ENCODE results near the gene TSHZ2.

Gene TSHZ2

DNA sequence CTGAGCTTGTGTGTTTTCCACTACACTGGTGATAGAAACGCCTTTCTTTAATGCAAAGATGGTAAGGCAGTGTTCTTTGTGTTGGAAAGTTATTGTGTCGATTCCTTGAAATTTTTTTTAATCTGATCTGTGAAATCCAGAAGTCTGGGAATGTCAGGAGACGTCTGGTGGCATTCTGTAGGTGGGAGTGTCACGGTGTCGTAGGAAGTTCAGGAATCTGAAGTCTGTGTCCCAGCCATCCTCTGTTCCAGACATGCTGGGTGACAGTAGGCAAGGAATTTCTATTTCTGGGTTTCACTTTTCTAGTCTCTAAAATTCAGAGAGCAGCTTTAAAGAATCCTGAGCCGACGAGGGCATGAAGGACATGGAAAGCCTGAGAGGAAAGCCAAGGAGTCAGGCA lies 397.7 kb downstream of the TSHZ2 start:
- DNase-seq: no peak

DNA sequence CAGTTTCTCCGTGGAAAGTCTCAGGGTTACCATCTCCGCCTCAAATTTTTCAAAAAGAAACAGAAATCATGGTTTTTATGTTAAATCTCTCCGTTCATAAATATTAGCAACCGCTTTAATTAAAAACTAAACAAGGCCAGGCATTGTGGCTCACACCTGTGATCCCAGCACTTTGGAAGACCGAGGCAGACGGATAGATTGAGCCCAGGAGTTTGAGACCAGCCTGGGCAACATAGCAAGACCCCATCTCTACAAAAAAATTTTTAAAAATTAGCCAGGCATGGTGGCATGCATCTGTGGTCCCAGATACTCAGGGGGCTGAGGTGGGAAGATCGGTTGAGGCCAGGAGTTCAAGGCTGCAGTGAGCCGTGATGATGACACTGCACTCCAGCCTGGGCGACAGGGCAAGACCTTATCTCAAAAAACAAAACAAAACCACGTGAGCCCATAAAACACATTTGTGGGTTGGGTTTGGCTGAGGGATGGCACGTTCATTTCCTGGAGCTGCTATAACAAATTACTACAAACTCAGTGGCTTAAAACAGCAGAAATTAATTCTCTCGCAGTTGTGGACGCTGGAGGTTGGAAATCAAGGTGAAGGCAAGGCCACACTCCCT lies 398.3 kb downstream of the TSHZ2 start:
- no peak for DNase-seq

DNA sequence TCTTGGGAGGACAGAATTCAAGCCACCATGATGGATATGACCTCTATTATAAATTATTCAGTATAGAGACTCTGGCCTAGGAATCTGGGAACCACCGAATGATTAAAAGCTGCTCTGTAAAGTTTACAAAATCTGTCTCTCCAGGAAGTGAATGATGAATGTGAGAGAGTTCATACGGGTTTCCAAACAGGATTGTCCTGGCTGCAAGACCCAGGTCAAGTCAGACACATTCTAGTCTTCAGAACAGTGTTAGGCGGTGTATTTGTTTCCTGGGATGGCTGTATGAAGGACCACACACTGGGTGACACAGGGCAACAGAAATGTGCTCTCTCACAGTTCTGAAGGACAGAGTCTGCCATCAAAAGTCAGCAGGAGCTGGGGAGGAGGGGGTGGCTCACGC lies 399.1 kb downstream of the TSHZ2 start:
- DNase-seq: no peak

DNA sequence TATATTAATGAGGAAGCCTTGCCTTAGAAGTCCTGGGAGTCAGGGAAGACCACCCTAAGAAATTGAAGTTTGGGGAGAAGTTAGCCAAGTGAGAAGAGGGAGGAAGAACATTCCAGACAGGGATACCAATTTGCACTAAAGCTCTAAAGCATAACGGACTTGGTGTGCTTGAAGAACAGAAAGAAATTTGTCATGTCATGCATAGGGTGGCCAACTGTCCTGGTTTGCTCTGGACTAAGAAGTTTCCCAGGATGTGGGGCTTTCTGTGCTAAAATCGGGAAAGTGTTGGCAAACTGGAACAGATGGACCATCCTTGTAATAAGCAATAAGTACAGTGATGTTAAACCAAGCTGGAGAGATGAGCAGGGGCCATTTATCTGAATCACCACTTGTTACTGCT lies 403.9 kb downstream of the TSHZ2 start:
- no peak for DNase-seq

- DNase-seq: peak in 1 of 56 donors; percentile 5
Observed at GRCh38 chr20:53379014-53379832, 407.1 kb downstream of the TSHZ2 start.

GRCh38 chr20:53379833-53380120 lies 407.6 kb downstream of the TSHZ2 start:
- no peak for DNase-seq

- DNase-seq: no peak
Observed at GRCh38 chr20:53381568-53382262, 409.6 kb downstream of the TSHZ2 start.

DNA sequence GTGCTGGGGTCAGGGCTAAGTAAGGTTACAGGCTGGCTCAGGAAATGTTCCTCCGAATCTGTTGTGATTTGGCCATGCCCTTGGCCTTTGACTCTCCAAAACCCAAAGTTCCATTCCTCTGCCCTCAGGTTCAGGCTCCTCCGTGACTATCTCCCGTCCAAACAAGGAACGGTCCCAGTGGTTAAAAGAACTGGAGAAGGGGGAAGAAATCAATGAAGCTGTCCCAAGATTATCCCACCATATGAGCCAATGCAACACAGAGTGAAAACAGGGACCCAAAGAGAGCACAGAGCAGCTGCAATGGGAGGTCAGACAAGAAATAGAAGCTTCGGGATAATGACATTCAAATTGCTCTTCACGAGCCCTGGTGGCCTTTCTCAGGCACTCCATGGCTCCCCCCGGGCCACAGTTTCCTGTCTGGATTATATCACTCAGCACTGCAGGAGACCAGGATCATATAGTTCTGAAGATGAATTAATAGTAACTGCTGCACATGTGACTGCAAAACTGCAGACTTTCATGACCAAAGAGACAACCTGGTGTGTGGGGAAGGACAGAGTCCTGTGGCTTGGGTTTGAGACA lies 410.2 kb downstream of the TSHZ2 start:
- DNase-seq: no peak

DNA sequence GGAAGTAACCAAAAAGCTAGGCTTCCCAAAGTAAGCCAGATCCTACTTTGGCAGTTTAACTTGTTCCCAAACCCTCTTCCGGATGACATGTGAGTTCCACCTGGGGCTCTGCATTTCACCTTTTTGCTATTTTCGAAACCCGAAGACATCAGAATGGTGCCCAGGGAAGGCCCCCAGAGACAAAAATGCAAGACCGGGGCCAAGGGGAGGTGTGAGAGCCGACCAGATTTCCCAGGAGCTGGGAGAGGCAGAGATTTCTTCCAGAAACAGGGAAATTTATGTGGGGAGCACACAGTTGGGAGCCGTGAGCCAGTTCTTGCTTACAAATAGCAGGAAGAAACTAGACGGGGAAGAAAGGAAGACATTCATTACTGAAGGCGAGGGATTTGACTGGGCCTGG lies 411.8 kb downstream of the TSHZ2 start:
- DNase-seq: no peak

DNA sequence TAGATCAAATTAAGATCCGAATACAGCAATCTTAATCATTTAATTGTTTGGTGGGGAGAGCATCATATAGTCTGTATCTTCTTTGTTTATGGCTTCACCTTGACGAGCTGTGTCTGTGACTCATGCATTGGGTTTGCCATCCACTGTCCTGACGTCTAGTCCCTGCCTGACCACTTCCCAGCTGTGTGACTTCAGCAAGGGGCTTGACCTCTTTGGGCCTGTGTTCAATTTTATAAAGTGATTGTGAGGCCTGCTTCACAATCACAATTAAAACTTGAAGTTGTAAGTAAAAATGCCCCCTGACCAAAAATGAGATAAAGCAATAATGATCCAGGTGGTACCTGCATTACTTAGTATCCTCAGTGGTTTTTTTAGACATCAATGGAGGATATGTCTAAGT lies 412.2 kb downstream of the TSHZ2 start:
- no peak for DNase-seq

- DNase-seq: no peak
Observed at GRCh38 chr20:53385941-53386767, 414.0 kb downstream of the TSHZ2 start.

DNA sequence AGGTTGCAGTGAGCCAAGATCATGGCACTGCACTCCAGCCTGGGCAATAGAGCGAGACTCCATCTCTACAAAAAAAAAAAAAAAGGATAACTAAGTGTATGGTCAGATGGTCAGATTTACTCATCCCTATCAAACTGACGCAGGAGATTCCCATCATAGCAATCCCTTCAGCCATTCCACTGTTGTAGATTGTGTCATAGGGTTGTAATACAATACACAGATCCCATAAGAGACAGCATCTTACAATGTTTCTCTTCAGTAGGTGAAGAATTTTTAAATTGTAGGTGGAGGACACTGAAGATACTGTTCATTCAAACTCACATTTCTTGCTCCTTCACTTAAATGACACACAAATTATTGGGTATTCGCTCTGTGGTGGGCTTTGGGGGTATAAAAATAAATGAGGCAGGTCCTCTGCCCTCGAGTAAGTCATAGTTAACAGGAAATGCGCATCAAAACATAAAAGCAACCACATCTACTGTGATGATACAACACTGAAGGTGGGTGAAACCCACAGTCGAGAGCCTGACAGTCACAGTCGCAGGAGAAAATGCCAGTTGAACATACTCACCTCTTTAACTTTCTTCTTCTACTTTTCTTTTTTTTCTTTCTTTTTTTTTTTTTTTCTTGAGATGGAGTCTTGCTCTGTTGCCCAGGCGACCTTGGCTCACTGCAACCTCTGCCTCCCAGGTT lies 416.0 kb downstream of the TSHZ2 start:
- no peak for DNase-seq

DNA sequence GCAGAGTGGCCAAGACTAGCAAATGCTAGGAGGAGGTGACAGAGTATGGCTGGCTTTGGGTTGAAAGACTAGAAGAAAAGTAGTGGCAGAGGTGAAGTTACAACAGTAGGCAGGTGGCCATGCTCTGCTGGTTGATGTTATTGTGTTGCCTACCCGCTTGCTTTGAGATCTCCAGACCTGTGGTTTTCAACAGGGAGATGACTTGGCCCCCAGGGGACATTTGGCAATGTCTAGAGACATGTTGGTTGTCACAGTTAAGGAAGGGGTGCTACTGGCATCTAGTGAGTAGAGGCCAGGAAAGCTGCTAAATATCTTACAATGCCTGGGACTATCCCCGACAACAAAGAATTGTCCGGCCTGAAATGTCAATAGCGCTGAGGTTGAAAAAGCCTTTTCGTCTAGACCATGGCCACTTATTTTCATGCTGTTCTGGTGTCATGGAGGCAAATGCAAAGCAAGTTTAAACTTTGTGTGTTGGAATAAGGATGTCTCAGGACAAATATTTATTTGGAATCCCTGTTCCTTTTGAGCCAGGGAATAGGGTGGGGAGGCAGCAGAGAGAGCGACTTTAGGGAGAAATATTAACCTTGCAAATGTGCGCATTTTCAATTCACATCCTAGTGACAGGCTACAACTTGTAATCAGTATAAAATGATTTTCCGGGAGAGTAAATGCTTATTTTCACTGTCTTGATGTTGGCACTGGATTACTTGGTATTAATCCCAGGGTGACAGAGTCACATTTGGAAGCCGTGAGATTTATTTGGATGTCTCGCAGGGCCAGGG lies 417.6 kb downstream of the TSHZ2 start:
- no peak for DNase-seq

DNA sequence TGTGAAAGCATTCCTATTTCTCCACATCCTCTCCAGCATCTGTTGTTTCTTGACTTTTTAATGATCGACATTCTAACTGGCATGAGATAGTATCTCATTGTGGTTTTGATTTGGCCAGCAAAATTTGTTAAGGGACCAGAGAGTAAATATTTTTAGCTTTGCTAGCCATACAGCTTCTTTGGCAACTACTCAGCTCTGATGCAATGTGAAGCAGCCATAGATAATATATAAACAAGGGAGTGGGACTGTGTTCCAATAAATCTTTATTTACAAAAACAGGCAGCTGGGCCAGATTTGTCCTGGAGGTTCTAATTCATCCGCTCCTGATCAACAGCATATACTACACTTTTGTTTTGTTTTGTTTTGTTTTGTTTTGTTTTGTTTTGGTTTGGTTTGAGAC lies 418.6 kb downstream of the TSHZ2 start:
- DNase-seq: no peak

GRCh38 chr20:53394433-53394832 lies 422.3 kb downstream of the TSHZ2 start:
- no peak for DNase-seq

GRCh38 chr20:53395188-53395923 lies 423.2 kb downstream of the TSHZ2 start:
- no peak for DNase-seq

GRCh38 chr20:53399083-53399482 lies 426.9 kb downstream of the TSHZ2 start:
- no peak for DNase-seq

GRCh38 chr20:53399592-53400335 lies 427.6 kb downstream of the TSHZ2 start:
- DNase-seq: no peak

Data from nucleus accumbens (tissue), 56 donors.